Jurkat, Clone E6-1 (cell line): ENCODE measurements around the gene ATP4A. TPM values are rescaled to one million over a fixed set of nuclear protein-coding genes. Genes with fewer than 3 reads are reported as not detected.
"Not testable (repeated sequence)": the region's sequence is repeated elsewhere in the genome, so short reads cannot be mapped to it uniquely, and the experiment has no call there.

Experiments
- DNase-seq: peaks from one replicate; pipeline ENCODE4 v3.0.0-alpha.2; 2011; ENCODE audit warnings: low read depth, low spot score
- H3K4me3 ChIP-seq: 2 replicates; pipeline ENCODE4 v1.5.1; 2011; ENCODE audit warnings: mild to moderate bottlenecking, low read length, control low read depth, moderate library complexity
- polyA plus RNA-seq: library from polyadenylated mRNA; unstranded; fragments of >200 nt; gene quantifications from one replicate; pipeline ENCODE4 v1.2.1, GENCODE V29; 2012; ENCODE audit warnings: missing spikeins; ENCODE audit not compliant: insufficient read length, insufficient read depth

The ATP4A gene
- not detected for polyA plus RNA-seq

DNA sequence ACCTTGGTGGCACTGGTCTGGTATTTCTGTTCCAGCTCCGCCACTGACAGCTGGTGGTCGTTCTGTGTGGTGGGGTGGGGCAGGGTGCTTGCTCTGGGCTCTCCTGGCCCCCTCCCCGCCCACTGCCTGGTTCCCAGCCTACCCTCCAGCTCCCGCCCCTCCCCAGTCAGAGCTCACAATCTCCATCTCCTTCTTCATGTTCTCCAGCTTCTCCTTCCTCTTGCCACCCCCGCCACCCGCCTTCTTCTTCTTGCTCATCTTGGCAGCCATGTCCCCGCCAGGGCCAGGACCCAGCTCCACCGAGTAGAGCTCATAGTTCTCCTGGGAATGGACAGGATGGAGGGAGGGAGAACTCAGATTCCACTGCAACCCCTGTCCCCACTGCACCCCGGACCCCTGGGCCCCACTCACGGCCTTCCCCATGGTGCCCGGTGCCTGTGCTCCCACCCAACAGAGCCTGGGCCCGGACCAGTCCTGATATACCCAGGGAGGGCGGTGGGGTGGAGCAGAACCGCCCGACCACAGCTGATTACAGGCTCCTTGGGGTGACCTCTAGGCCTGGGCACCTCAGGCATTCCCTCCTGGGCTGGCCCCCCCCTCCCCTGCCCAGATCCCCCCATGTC lies at the start of gene ATP4A:
TSS of gene ATP4A (minus strand) at position 452 of the 623 bp plus-strand sequence. CDS start at position 423, 29 bp downstream.
- no peak for DNase-seq

DNA sequence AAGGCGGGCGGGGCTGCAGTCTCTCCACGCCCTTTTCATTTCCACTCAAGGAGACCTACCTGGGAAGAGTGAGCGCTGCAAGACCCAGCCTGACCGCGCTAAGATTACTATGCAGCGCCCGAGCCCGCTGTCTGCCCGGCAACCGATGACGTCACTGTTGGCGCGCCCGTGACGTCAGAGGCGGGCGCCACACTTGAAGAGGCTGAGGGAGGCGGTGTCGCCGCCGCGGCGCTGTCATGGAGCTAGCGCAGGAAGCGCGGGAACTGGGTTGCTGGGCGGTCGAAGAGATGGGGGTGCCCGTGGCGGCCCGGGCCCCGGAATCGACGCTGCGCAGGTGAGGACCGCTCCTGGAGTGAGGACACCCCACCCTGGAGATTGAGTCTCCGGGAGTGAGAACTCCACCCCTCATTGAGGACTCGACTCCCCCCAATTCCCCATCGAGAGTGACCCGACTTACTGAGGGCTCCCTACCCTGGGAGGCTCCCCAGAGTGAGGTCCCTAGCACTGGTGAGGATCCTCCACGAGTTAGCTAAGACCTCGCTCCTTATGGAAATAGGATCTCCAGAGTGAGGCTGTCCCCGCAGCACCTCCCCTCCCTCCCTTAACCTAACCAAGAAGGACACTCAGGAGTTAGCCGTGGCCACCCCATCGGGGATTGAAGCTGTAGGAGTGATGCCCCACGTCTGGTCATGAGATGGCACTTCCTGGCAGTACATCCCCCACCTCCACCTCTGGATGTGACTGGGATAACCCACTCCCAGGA lies 49.3 kb upstream of the ATP4A start, which contains the start of gene HAUS5:
TSS of gene HAUS5 (plus strand) at position 177 of the 763 bp plus-strand sequence. CDS start at position 237, 60 bp downstream.
- peak; percentile 91 for DNase-seq
- peak within 1 kb of the TSS; percentile 78 for H3K4me3 ChIP-seq

More for the DNA sequence above, at the start of gene ATP4A:
- H3K4me3 ChIP-seq, result no peak within 1 kb of the TSS

DNA sequence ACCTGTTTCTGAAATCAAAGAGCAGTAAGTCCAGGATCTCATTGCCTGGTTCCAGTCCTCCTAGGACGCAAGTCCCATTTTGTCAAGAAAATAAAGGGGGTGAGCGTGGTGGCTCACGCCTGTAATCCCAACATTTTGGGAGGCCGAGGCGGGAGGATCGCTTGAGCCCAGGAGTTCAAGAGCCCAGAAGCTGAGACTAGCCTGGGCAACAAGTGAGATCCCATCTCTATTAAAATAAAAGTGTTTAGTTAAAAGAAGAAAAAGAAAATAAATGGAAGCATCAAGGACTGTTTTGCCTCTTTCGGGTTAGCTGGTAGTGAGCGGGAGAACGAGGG lies 48.7 kb upstream of the ATP4A start:
- no peak for DNase-seq

DNA sequence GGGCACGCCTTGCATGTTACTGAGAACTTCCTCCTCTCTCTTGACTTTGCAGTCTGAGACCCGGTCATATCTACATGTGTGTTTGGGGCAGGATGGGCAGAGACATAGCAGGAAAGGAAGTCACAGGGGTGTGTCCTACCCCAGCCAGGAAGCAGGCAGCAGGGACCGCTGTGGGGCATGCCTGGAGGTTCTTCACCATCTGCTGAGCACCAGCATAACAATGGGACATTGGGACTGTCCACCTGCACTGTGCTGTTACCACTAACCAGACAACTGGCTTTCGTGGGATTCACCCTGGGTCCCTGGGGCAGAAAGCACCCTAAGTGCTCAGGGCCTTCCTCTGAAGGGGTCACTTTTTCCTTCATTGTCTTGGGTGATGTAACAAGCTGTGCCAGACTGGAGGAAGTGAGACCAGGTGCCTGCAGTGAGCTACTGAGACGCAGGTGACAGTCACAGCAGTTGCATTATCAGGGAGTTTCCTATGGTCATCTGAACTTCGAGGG lies 46.4 kb upstream of the ATP4A start:
- no peak for DNase-seq
- no peak overlapping the region for H3K4me3 ChIP-seq

More for the DNA sequence above, 48.7 kb upstream of the ATP4A start:
- peak overlapping the region; percentile 78 for H3K4me3 ChIP-seq

DNA sequence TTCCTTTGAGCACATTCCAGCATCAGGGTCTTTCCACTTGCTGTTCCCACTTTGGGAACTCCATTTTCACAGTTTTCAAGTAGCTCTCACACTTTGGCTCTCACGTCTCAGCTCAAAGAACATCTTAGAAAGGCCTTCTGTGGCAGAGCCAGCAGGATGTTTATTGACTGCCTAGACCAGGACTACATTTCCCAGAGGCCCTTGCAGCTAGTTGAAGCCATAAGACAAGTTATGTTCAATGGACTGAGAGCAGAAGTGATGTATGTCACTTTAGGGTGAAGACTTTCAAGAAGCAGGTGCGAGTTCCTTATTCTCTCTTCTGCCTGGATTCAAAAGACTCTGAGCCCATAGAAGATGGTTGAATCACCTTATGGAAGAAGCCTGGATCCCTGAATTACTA lies 44.8 kb upstream of the ATP4A start:
- DNase-seq, result no peak
- H3K4me3 ChIP-seq, result no peak overlapping the region

DNA sequence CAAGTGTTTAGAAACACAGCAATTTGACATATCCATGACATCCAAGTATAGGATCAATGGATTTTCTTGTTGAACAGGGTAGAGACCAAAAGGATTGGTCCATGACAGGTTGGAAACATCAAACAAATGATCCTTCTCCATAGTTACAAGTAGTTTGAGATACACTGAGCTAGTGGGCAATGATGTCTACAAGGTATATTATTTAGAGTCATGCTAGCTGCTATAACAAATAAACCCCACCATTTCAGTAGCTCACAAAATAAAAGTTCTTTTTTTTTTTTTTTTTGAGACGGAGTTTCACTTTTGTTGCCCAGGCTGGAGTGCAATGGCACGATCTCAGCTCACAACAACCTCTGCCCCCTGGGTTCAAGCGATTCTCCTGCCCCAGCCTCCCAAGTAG lies 44.2 kb upstream of the ATP4A start:
- no peak overlapping the region for H3K4me3 ChIP-seq
- DNase-seq, result no peak

DNA sequence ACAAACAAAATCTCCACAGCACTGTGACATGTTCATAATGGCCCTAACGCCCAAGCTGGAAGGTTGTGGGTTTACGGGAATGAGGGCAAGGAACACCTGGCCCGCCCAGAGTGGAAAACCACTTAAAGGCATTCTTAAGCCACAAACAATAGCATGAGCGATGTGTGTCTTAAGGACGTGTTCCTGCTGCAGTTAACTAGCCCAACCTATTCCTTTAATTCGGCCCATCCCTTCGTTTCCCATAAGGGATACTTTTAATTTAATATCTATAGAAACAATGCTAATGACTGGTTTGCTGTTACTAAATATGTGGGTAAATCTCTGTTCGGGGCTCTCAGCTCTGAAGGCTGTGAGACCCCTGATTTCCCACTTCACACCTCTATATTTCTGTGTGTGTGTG lies 43.7 kb upstream of the ATP4A start:
- H3K4me3 ChIP-seq, DNase-seq: not testable (repeated sequence)

DNA sequence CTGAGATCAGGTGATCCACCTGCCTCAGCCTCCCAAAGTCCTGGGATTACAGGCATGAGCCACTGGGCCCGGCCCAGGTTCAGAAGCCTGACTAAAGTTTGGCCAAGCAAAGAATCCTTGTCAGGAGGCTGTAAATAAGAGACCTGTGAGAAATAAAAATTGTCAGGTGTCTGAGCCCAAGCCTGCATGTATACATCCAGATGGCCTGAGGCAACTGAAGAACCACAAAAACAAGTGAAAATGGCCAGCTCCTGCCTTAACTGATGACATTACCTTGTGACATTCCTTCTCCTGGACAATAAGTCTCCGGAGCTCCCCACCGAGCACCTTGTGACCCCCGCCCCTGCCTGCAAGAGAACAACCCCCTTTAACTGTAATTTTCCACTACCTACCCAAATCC lies 41.0 kb upstream of the ATP4A start:
- not testable (repeated sequence) for H3K4me3 ChIP-seq, DNase-seq

DNA sequence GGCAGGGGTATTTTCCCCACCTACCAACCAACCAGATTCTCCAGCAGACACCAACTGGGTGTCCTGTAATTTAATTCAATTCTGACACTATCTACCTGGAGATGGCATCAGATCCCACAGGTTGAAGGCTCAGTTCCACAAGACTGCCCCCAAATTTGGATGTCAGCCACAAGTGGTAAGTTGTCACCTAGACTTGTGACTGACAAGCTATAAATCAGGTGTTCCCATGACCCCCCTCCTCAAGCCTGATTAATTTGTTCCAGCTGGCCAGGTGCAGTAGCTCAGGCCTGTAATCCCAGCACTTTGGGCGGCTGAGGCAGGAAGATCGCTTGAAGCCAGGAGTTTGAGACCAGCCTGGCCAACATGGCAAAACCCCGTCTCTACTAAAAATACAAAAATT lies 38.5 kb upstream of the ATP4A start:
- no peak for DNase-seq
- no peak overlapping the region for H3K4me3 ChIP-seq

DNA sequence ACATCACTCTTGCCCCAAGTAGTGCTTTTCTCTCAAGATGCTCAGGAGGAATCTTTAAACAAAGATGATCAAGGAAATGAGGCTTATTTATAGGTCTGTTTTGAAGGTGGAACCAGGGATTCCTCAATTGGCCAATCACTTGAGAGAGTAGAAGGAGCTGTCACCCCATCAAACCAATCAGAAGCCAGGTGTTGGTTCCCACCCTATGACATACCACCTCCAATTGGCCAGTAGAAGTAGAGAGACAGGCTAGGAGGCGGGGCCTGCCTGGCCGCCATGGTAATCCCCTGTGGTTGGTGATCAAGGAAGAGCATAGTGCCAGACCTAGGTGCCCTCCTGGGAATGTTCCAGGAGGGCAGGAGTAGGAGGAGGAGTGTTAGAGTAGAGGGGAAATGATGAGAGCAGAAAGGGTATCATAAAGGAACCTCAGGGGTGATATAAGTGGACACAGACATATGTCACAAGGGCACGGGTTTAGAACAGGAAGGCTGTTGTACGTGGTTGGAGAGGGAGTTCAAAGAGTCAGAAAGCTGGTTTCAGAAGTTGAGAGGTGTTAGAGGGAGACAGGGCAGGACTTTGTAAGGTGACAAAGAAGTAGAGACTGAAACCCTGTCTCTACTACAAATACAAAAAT lies 33.0 kb upstream of the ATP4A start:
- DNase-seq, result peak; percentile 71
- no peak overlapping the region for H3K4me3 ChIP-seq

DNA sequence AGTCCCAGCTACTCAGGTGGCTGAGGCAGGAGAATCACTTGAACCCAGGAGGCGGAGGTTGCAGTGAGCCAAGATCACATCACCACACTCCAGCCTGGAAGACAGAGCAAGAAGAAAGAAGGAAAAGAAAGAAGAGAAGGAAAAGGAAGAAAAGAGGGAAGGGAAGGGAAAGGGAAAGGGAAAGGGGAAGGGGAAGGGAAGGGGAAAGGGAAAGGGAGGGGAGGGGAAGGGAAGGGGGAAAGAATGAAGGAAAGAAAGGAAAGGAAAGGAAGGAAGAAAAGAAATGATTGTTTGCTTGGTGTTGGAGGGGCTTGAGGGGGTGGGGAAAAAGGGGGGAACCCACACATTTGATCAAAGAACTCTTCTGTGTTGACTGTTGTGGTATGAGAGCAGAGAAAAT lies 32.5 kb upstream of the ATP4A start:
- no peak for DNase-seq
- H3K4me3 ChIP-seq, result no peak overlapping the region

DNA sequence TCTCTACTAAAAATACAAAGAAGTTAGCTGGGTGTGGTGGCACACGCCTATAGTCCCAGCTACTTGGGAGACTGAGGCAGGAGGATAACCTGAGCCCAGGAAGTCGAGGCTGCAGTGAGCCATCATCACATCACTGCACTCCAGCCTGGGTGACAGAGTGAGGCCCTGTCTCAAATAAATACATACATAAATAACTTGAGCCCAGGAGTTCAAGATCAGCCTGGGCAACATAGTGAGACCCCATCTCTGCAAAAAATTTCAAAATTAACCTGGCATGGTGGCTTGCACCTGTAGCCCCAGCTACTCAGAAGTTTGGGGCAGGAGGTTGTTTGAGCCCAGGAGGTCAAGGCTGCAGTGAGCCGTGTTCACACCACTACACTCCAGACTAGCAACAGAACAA lies 31.6 kb upstream of the ATP4A start:
- H3K4me3 ChIP-seq, DNase-seq: not testable (repeated sequence)

DNA sequence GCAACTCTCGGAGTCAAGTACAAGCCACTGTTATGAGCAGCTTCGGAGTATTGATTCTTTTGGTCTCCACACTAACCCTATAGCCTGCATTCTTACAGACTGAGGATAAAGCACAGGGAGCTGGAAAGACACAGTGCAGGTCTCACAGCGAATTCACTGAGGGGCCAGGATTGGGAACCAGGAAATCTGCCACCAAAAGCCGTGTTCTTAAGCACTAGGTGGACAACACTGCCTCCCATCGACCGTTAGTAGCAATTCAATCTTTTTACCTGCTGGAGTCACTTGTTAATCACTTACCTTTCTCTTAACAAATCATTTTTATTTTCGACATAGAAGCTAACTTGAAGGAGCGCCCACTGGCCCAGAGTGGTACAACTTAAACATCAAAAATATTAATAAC lies 28.8 kb upstream of the ATP4A start:
- DNase-seq, result peak; percentile 52
- H3K4me3 ChIP-seq, result no peak overlapping the region

DNA sequence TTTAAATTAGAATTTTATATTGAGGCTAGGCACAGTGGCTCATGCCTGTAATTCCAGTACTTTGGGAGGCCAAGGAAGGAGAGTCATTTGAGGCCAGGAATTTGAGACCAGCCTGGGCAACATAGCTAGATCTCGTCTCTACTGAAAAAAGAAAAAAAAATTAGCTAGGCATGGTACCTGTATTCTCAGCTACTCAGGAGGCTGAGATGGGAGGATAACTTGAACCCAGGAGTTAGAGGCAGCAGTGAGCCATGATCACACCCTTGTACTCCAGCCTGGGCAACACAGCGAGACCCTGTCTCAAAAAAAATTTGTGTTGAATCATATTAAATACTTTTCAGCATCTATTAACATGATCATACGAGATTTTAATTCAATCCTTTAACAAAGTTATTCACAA lies 27.4 kb upstream of the ATP4A start:
- no peak for DNase-seq
- no peak overlapping the region for H3K4me3 ChIP-seq

DNA sequence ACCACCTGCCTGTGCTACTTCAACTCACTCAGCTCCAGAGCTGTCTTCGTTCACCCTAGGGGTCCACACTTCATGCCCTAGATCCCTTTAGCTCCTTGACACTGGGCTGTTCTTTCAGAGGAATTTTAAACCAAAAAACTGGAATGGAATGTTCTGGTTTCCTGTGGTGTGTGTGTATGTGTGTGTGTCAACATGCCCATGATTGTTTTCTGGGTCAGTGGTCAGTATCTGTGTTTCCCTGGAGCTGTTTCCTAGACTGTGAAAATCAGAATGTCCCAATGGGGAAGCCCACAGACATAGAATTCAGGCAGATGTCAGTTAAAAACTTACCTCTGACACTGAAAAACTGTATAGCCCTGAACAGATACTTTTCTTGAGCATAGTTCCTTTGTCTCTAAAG lies 23.9 kb upstream of the ATP4A start:
- no peak overlapping the region for H3K4me3 ChIP-seq
- DNase-seq, result no peak

DNA sequence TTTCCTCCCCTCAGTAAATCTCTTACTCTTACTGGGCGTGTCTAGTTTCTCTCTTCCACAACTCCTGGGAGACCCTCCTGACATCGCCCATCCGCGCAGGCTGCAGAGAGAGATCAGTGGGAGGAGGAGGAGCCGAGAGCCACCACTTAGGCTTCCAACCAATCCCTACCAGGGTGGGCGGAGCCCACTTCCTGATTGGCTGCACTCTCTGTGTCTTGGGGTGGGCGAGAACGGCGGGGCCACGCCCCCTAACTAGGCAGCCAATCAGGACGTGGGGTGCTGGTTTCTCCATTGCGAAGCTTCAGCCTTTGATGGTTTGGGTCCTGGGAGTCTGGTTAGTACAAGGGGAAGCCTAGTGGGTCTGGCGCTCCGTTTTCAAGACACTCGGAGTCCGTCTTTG lies 22.4 kb upstream of the ATP4A start, which contains the start of gene PMIS2:
TSS of gene PMIS2 (plus strand) at position 326 of the 400 bp plus-strand sequence. CDS start 87 bp downstream, outside the sequence.
- peak; percentile 22 for DNase-seq
- H3K4me3 ChIP-seq, result no peak within 1 kb of the TSS

DNA sequence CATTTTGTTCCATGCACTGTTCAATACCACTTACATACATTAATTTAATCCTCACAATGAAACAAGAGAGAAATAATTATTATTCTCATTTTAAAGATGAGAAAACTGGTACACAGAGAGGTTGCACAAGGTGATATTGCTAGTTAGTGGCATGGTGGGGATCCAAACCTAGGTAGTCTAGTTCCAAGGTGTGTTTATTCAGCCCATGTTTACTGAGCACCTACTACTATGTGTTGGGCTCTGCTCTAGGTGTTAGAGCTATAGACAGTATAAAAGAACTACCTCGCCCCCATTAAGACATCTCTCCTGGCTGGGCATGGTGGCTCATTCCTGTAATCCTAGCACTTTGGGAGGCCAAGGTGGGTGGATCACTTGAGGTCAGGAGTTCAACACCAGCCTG lies 19.3 kb upstream of the ATP4A start:
- no peak for DNase-seq
- H3K4me3 ChIP-seq, result no peak overlapping the region

DNA sequence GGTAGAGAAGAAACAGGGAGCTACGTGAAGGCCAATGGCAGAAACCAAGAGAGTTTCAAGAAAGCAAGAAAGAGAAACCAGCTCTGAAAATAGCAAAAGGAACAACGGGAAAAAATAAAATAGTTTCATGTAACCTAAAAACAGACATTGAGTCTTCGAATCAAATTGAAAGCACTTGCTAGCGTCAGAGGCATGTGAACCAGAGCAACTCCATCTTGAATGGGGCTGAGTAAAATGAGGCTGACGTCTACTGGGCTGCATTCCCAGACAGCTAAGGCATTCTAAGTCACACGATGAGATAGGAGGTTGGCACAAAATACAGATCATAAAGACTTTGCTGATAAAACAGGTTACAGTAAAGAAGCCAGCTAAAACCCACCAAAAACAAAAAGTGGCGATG lies 15.2 kb upstream of the ATP4A start:
- DNase-seq, result no peak
- no peak overlapping the region for H3K4me3 ChIP-seq

DNA sequence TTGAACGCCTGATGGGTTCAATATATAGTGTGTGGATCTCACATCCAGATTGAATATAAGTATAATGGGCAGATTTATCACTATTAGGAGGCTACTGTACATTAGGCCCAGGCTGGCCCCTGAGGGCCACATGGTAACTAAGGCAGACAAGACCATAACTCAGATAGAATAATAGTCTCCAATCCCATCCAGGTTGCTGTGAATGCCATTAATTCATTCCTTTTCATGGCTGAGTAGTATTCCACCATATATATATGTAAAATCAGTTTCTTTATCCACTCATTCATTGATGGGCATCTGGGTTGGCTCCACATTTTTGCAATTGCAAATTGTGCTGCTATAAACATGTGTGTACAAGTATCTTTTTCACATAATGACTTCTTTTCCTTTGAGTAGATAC lies 14.5 kb upstream of the ATP4A start:
- no peak overlapping the region for H3K4me3 ChIP-seq
- DNase-seq, result no peak

DNA sequence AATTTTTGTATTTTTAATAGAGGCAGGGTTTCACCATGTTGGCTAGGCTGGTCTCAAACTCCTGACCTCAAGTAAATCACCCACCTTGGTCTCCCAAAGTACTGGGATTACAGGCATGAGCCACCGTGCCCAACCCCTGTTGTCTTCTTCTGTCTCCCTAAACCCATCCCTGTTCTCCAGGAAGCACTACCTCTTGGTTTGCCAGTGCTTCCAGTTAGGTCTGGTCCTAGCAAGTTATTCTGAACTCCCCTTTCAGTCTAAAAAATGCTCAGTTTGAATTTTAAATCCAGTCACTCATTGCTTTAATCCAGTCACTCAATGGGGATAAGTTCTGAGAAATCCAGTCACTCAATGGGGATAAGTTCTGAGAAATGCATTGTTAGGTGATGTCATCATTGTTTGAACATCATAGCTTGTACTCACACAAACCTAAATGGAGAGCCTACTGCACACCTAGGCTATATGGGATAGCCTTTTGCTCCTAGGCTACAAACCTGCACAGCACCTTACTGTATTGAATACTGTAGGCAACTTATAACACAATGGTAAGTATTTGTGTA lies 8.0 kb upstream of the ATP4A start:
- no peak overlapping the region for H3K4me3 ChIP-seq

More for the DNA sequence above, 8.0 kb upstream of the ATP4A start:
- no peak for DNase-seq
